MM.1S (cell line): Measurements from ENCODE around the gene OAS2.

Experiments used
- DNase-seq: peaks from one replicate; pipeline ENCODE4 v3.0.0-alpha.2; 2015
- H2AFZ ChIP-seq: fragments of 300-600 bp; sonication (generic); 2 replicates; pipeline ENCODE4 v1.6.0; 2016; ENCODE audit warnings: antibody characterized with exemption, low read length
- H3F3A ChIP-seq: fragments of 300-600 bp; sonication (generic); 2 replicates; pipeline ENCODE4 v1.6.1; 2016; ENCODE audit warnings: mild to moderate bottlenecking, antibody characterized with exemption, low read length, moderate library complexity, mixed read lengths; ENCODE audit not compliant: insufficient read depth
- H3K27ac ChIP-seq: fragments of 300-600 bp; sonication (generic); 2 replicates; pipeline ENCODE4 v1.5.1; 2016; ENCODE audit warnings: mild to moderate bottlenecking, low read length
- H3K27me3 ChIP-seq: fragments of 300-600 bp; sonication (generic); replicated peaks from 2 replicates; pipeline ENCODE4 v1.6.0; 2016; ENCODE audit warnings: low read length; ENCODE audit not compliant: insufficient read depth
- H3K36me3 ChIP-seq: fragments of 300-600 bp; sonication (generic); replicated peaks from 2 replicates; pipeline ENCODE4 v1.6.1; 2016; ENCODE audit warnings: mild to moderate bottlenecking, low read length, mixed read lengths; ENCODE audit not compliant: insufficient read depth
- H3K4me1 ChIP-seq: fragments of 300-600 bp; sonication (generic); 2 replicates; pipeline ENCODE4 v1.6.1; 2016; ENCODE audit warnings: low read length, mixed read lengths
- H3K4me2 ChIP-seq: fragments of 300-600 bp; sonication (generic); 2 replicates; pipeline ENCODE4 v1.6.0; 2016; ENCODE audit warnings: low read depth, low read length
- H3K4me3 ChIP-seq: fragments of 300-600 bp; sonication (generic); 2 replicates; pipeline ENCODE4 v1.5.1; 2016; ENCODE audit warnings: low read length, mixed read lengths
- H3K79me2 ChIP-seq: fragments of 300-600 bp; sonication (generic); 2 replicates; pipeline ENCODE4 v1.6.1; 2016; ENCODE audit warnings: mixed run types, low read length, mixed read lengths
- H3K9ac ChIP-seq: fragments of 300-600 bp; sonication (generic); 2 replicates; pipeline ENCODE4 v1.6.1; 2016; ENCODE audit warnings: low read length, mixed read lengths
- H3K9me2 ChIP-seq: fragments of 300-600 bp; sonication (generic); replicated peaks from 2 replicates; pipeline ENCODE4 v1.6.1; 2016; ENCODE audit warnings: mild to moderate bottlenecking, low read length, mixed read lengths; ENCODE audit not compliant: insufficient read depth
- H3K9me3 ChIP-seq: fragments of 300-600 bp; sonication (generic); replicated peaks from 2 replicates; pipeline ENCODE4 v1.6.1; 2016; ENCODE audit warnings: mild to moderate bottlenecking, low read length, mixed read lengths; ENCODE audit not compliant: insufficient read depth
- H4K20me1 ChIP-seq: fragments of 300-600 bp; sonication (generic); 2 replicates; pipeline ENCODE4 v1.6.1; 2016; ENCODE audit warnings: mild to moderate bottlenecking, low read length, moderate library complexity, mixed read lengths; ENCODE audit not compliant: insufficient read depth
- CTCF ChIP-seq: fragments of 300-600 bp; sonication (generic); IDR thresholded peaks from 2 replicates; pipeline ENCODE4 v1.5.1; 2016; ENCODE audit warnings: antibody characterized with exemption, low read length, mixed read lengths
- EZH2 ChIP-seq: fragments of 300-600 bp; sonication (generic); optimal IDR thresholded peaks from 2 replicates; pipeline ENCODE3; 2017; ENCODE audit warnings: low read depth, mild to moderate bottlenecking, antibody characterized with exemption, low read length, mixed read lengths
- EZH2phosphoT487 ChIP-seq: fragments of 300-600 bp; sonication (generic); IDR thresholded peaks from 2 replicates; pipeline ENCODE4 v1.6.1; 2018; ENCODE audit warnings: antibody characterized with exemption, low read length

The OAS2 gene

GRCh38 chr12:112961074-112961473, 17.2 kb upstream of the OAS2 start:
- H3K27me3 ChIP-seq: no peaks in the 10 kb centered on the region
- DNase-seq: no peak
- no peaks in the 10 kb centered on the region for H3K36me3 ChIP-seq
- H3K79me2 ChIP-seq: no peaks in the 10 kb centered on the region
- H2AFZ ChIP-seq: no peak overlapping the region
- H4K20me1 ChIP-seq: no peaks in the 10 kb centered on the region
- no peaks in the 10 kb centered on the region for H3K4me1 ChIP-seq
- H3K27ac ChIP-seq: no peak overlapping the region
- no peaks in the 10 kb centered on the region for H3K9me2 ChIP-seq
- no peak for TF ChIP-seq CTCF
- no peak for TF ChIP-seq EZH2phosphoT487
- TF ChIP-seq EZH2: no peak
- H3K4me2 ChIP-seq: no peak overlapping the region
- no peak overlapping the region for H3K4me3 ChIP-seq
- H3F3A ChIP-seq: no peaks in the 10 kb centered on the region
- H3K9ac ChIP-seq: no peak overlapping the region
- no peaks in the 10 kb centered on the region for H3K9me3 ChIP-seq

DNA sequence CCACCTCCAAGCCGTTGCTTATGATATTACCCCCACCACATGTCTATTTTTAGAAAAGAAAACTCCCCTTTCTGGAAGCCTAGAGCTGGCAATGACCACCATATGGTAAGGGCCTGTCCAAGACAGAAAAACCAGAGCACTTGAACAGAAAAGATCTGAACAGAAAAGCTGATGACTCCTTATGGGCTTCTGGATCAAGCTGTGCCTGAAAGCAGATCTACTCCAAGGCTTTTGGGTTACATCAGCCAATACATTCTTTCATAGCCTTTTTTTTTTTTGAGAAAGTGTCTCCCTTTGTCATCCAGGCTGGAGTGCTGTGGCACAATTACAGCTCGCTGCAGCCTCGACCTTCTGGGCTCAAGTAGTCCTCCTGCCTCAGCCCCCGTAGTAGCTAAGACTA, 16.8 kb upstream of the OAS2 start:
- no peaks in the 10 kb centered on the region for H3K4me1 ChIP-seq
- H3F3A ChIP-seq: no peaks in the 10 kb centered on the region
- no peak overlapping the region for H2AFZ ChIP-seq
- no peaks in the 10 kb centered on the region for H3K9me2 ChIP-seq
- no peak overlapping the region for H3K4me3 ChIP-seq
- no peaks in the 10 kb centered on the region for H3K79me2 ChIP-seq
- no peaks in the 10 kb centered on the region for H4K20me1 ChIP-seq
- no peak overlapping the region for H3K9ac ChIP-seq
- no peak for TF ChIP-seq EZH2phosphoT487
- no peak for TF ChIP-seq EZH2
- no peak for TF ChIP-seq CTCF
- no peak overlapping the region for H3K4me2 ChIP-seq
- no peaks in the 10 kb centered on the region for H3K36me3 ChIP-seq
- H3K27ac ChIP-seq: no peak overlapping the region
- no peaks in the 10 kb centered on the region for H3K9me3 ChIP-seq
- no peak for DNase-seq
- H3K27me3 ChIP-seq: no peaks in the 10 kb centered on the region

- H3K9me2 ChIP-seq: no peaks in the 10 kb centered on the region
- DNase-seq: no peak
- H2AFZ ChIP-seq: no peak overlapping the region
- H3K4me3 ChIP-seq: no peak overlapping the region
- H3K9ac ChIP-seq: no peak overlapping the region
- no peak overlapping the region for H3K4me2 ChIP-seq
- H3K36me3 ChIP-seq: no peaks in the 10 kb centered on the region
- H3F3A ChIP-seq: no peaks in the 10 kb centered on the region
- no peaks in the 10 kb centered on the region for H3K4me1 ChIP-seq
- H3K9me3 ChIP-seq: no peaks in the 10 kb centered on the region
- no peaks in the 10 kb centered on the region for H3K27me3 ChIP-seq
- no peak for TF ChIP-seq EZH2phosphoT487
- TF ChIP-seq CTCF: no peak
- no peak for TF ChIP-seq EZH2
- H3K27ac ChIP-seq: no peak overlapping the region
- H3K79me2 ChIP-seq: no peaks in the 10 kb centered on the region
- no peaks in the 10 kb centered on the region for H4K20me1 ChIP-seq
These were observed 15.8 kb upstream of the OAS2 start for GRCh38 chr12:112962561-112962960.
